IMR-90 (cell line): ENCODE measurements around the gene BOD1L2.

Experiments used
- CHD1 ChIP-seq: IDR thresholded peaks from 2 replicates; pipeline ENCODE4 v1.6.1; 2012; ENCODE audit warnings: low read depth, low read length, improper control_type of control experiment
- POLR2A ChIP-seq: IDR thresholded peaks from 2 replicates; pipeline ENCODE4 v1.6.1; 2012; ENCODE audit warnings: mild to moderate bottlenecking, low read depth, low read length
- SMC3 ChIP-seq: fragments of 150-350 bp; IDR thresholded peaks from 2 replicates; pipeline ENCODE4 v1.6.1; 2016; ENCODE audit warnings: low read depth, mild to moderate bottlenecking, antibody characterized with exemption, low read length, moderate library complexity
- USF2 ChIP-seq: fragments of 150-350 bp; IDR thresholded peaks from 2 replicates; pipeline ENCODE4 v1.6.1; 2017; ENCODE audit warnings: mild to moderate bottlenecking, antibody characterized with exemption, low read length, low read depth
- TF ChIP-seq, protein P1 (sequence below): conservative IDR thresholded peaks from 2 replicates; pipeline ENCODE4 v1.5.1; 2012; ENCODE audit warnings: mild to moderate bottlenecking, low read depth, low read length, improper control_type of control experiment

- TF ChIP-seq, protein P1, sequence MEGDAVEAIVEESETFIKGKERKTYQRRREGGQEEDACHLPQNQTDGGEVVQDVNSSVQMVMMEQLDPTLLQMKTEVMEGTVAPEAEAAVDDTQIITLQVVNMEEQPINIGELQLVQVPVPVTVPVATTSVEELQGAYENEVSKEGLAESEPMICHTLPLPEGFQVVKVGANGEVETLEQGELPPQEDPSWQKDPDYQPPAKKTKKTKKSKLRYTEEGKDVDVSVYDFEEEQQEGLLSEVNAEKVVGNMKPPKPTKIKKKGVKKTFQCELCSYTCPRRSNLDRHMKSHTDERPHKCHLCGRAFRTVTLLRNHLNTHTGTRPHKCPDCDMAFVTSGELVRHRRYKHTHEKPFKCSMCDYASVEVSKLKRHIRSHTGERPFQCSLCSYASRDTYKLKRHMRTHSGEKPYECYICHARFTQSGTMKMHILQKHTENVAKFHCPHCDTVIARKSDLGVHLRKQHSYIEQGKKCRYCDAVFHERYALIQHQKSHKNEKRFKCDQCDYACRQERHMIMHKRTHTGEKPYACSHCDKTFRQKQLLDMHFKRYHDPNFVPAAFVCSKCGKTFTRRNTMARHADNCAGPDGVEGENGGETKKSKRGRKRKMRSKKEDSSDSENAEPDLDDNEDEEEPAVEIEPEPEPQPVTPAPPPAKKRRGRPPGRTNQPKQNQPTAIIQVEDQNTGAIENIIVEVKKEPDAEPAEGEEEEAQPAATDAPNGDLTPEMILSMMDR, result no peak
- TF ChIP-seq CHD1, result no peak
- TF ChIP-seq POLR2A, result no peak
- TF ChIP-seq SMC3, result no peak
- TF ChIP-seq USF2, result no peak
Observed at GRCh38 chr18:57137847-57138246, 9.0 kb upstream of the BOD1L2 start.
